Hepatocyte (in vitro differentiated cells): ENCODE measurements around the gene AMPD2. TPM values are rescaled to one million over a fixed set of nuclear protein-coding genes. Genes with fewer than 3 reads are reported as not detected.
A peak's percentile ranks its signal among the peaks of the same experiment; 100 is the strongest.
"Not testable (repeated sequence)": the region's sequence is repeated elsewhere in the genome, so short reads cannot be mapped to it uniquely, and the experiment has no call there.

Experiments
- DNase-seq: peaks from one replicate; pipeline ENCODE4 v3.0.0-alpha.2; 2016; ENCODE audit warnings: low spot score
- H2AFZ ChIP-seq: fragments of 200-600 bp; sonication (generic); 2 replicates; pipeline ENCODE4 v1.6.0; 2016; ENCODE audit warnings: antibody characterized with exemption, mild to moderate bottlenecking
- H3K27ac ChIP-seq: fragments of 200-600 bp; sonication (generic); 2 replicates; pipeline ENCODE4 v1.5.1; 2016; ENCODE audit warnings: mild to moderate bottlenecking
- H3K27me3 ChIP-seq: fragments of 200-600 bp; sonication (generic); 2 replicates; pipeline ENCODE4 v1.6.1; 2016
- H3K36me3 ChIP-seq: fragments of 200-600 bp; sonication (generic); replicated peaks from 2 replicates; pipeline ENCODE4 v1.5.1; 2016; ENCODE audit warnings: low read depth; ENCODE audit not compliant: insufficient read depth
- H3K4me1 ChIP-seq: fragments of 200-600 bp; sonication (generic); 2 replicates; pipeline ENCODE4 v1.5.1; 2016; ENCODE audit warnings: mild to moderate bottlenecking, moderate library complexity; ENCODE audit not compliant: insufficient read depth
- H3K4me2 ChIP-seq: fragments of 200-600 bp; sonication (generic); 2 replicates; pipeline ENCODE4 v1.6.0; 2016
- H3K4me3 ChIP-seq: fragments of 200-600 bp; sonication (generic); 2 replicates; pipeline ENCODE4 v1.5.1; 2016; ENCODE audit warnings: mild to moderate bottlenecking
- H3K79me2 ChIP-seq: fragments of 200-600 bp; sonication (generic); 2 replicates; pipeline ENCODE4 v1.6.0; 2017; ENCODE audit warnings: mild to moderate bottlenecking
- H3K9me2 ChIP-seq: fragments of 200-600 bp; sonication (generic); replicated peaks from 2 replicates; pipeline ENCODE4 v1.6.0; 2017; ENCODE audit warnings: mild to moderate bottlenecking; ENCODE audit not compliant: insufficient read depth
- H3K9me3 ChIP-seq: fragments of 200-600 bp; sonication (generic); 2 replicates; pipeline ENCODE4 v1.5.1; 2016; ENCODE audit warnings: low read depth, mild to moderate bottlenecking
- H4K20me1 ChIP-seq: fragments of 200-600 bp; sonication (generic); 2 replicates; pipeline ENCODE4 v1.6.0; 2016; ENCODE audit warnings: mild to moderate bottlenecking; ENCODE audit not compliant: insufficient read depth, poor library complexity, severe bottlenecking
- EZH2 ChIP-seq: fragments of 200-600 bp; sonication (generic); IDR thresholded peaks from 2 replicates; pipeline ENCODE4 v1.6.1; 2016; ENCODE audit warnings: antibody characterized with exemption, mild to moderate bottlenecking, borderline replicate concordance
- EZH2phosphoT487 ChIP-seq: fragments of 200-600 bp; sonication (generic); IDR thresholded peaks from one replicate; pipeline ENCODE4 v1.6.1; 2018; ENCODE audit warnings: antibody characterized with exemption, mild to moderate bottlenecking, low read depth, moderate library complexity; ENCODE audit not compliant: unreplicated experiment, severe bottlenecking
- WGBS: methylation state at CpG from one replicate; pipeline ENCODE4 v1.1.6; 2016; ENCODE audit warnings: low lambda C conversion rate; ENCODE audit errors: missing lambda C conversion rate; 5-methylcytosine and 5-hydroxymethylcytosine counted together
- microRNA counts: library from miRNA; unstranded; fragments of <30 nt; microRNA quantifications from one replicate; lab custom pipeline; 2017
- polyA plus RNA-seq: library from polyadenylated mRNA; unstranded; fragments of >200 nt; fragmentation: Nextera tagmentation; extraction: Ambion mirVana; gene quantifications from 2 replicates; pipeline ENCODE4 v1.2.1, GENCODE V29; 2016
- small RNA-seq: library from RNA; depleted of rRNA; stranded (forward); fragments of <200 nt; gene quantifications from one replicate; pipeline ENCODE3, GENCODE V24; 2014
- total RNA-seq: library from RNA; depleted of rRNA; stranded (reverse); fragments of >200 nt; gene quantifications from 2 replicates; pipeline ENCODE4 v1.2.3, GENCODE V29; 2014
- TF ChIP-seq, protein P1 (sequence below): fragments of 200-600 bp; sonication (generic); IDR thresholded peaks from 2 replicates; pipeline ENCODE4 v1.5.1; 2016; ENCODE audit warnings: antibody characterized with exemption, mild to moderate bottlenecking; ENCODE audit not compliant: poor library complexity

AMPD2 gene
- total and polyA plus RNA-seq, 2 experiments from 2014 or later = 80.9 to 81.9 TPM

DNA sequence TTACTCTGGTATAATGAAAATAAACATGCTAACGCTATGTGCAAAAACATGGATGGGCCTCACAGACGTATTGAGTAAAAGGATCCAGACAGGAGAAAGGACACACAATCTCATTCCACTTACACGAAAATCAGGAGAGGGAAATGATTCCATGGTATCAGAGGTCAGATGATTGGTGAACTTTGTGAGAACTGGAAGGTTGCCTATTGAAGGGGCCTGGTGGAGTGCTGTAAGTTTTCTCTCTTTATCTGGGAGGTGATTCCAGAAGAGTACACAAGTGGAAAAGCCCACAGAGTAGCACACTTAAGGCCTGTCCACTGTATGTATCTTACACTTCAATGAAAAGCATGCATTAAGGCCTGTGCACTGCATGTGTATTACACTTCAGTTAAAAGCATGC is 57.8 kb downstream of the AMPD2 start:
- no peaks in the 10 kb centered on the region for H3K4me1 ChIP-seq
- no peak overlapping the region for H3K4me2 ChIP-seq
- H4K20me1 ChIP-seq = no peaks in the 10 kb centered on the region
- H3K9me3 ChIP-seq = no peaks in the 10 kb centered on the region
- H3K27me3 ChIP-seq = no peaks in the 10 kb centered on the region
- H3K79me2 ChIP-seq = no peaks in the 10 kb centered on the region
- no peak overlapping the region for H3K4me3 ChIP-seq
- H3K9me2 ChIP-seq = no peaks in the 10 kb centered on the region
- H2AFZ ChIP-seq = no peak overlapping the region
- TF ChIP-seq EZH2 = no peak
- no peak for TF ChIP-seq EZH2phosphoT487
- TF ChIP-seq, protein P1, sequence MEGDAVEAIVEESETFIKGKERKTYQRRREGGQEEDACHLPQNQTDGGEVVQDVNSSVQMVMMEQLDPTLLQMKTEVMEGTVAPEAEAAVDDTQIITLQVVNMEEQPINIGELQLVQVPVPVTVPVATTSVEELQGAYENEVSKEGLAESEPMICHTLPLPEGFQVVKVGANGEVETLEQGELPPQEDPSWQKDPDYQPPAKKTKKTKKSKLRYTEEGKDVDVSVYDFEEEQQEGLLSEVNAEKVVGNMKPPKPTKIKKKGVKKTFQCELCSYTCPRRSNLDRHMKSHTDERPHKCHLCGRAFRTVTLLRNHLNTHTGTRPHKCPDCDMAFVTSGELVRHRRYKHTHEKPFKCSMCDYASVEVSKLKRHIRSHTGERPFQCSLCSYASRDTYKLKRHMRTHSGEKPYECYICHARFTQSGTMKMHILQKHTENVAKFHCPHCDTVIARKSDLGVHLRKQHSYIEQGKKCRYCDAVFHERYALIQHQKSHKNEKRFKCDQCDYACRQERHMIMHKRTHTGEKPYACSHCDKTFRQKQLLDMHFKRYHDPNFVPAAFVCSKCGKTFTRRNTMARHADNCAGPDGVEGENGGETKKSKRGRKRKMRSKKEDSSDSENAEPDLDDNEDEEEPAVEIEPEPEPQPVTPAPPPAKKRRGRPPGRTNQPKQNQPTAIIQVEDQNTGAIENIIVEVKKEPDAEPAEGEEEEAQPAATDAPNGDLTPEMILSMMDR = no peak
- 88% methylated on average over 3 of the region's 3 CpGs for WGBS
- H3K36me3 ChIP-seq = no peaks in the 10 kb centered on the region
- H3K27ac ChIP-seq = no peak overlapping the region
- no peak for DNase-seq

GRCh38 chr1:109678637-109679036 is 59.0 kb downstream of the AMPD2 start:
- H3K27me3 ChIP-seq, H3K27ac ChIP-seq, H3K79me2 ChIP-seq, H3K36me3 ChIP-seq, H3K4me2 ChIP-seq, H3K4me3 ChIP-seq, H4K20me1 ChIP-seq, DNase-seq, H3K9me2 ChIP-seq, H3K4me1 ChIP-seq, H2AFZ ChIP-seq, H3K9me3 ChIP-seq: not testable (repeated sequence)
- 90% methylated on average over 2 of the region's 2 CpGs for WGBS

MicroRNAs encoded within 50 kb of the gene (microRNA counts, 767-probe panel; counts per million panel counts)
- 7,674 counts per million, percentile 47 among the panel's probes with 10 or more counts for microRNA hsa-miR-197-3p (lab: Ali Mortazavi, UCI)

Small RNA genes lying within 50 kb of the gene (small RNA-seq; reads per million reads assigned to genes)
- gene RNU6V = not detected

Other genes starting within 250 kb of the AMPD2 start
- gene SORT1, start 221.9 kb upstream of the AMPD2 start, total RNA-seq = 59.3 and 66.3 TPM in 2 replicates
- 34.4 and 43.7 TPM in 2 replicates for gene SORT1, start 221.9 kb upstream of the AMPD2 start, polyA plus RNA-seq
- gene PSMA5, start 193.4 kb upstream of the AMPD2 start, total RNA-seq = 50.5 and 64.4 TPM in 2 replicates
- gene PSMA5, start 193.4 kb upstream of the AMPD2 start, polyA plus RNA-seq = 83.1 and 90.1 TPM in 2 replicates
- 2.0 and 2.1 TPM in 2 replicates for gene SYPL2, start 153.3 kb upstream of the AMPD2 start, total RNA-seq
- gene SYPL2, start 153.3 kb upstream of the AMPD2 start, polyA plus RNA-seq = 3.0 TPM in 2 replicates
- gene ATXN7L2, start 135.9 kb upstream of the AMPD2 start, total RNA-seq = 5.1 and 6.6 TPM in 2 replicates
- gene ATXN7L2, start 135.9 kb upstream of the AMPD2 start, polyA plus RNA-seq = 5.3 and 9.3 TPM in 2 replicates
- 6.0 and 6.5 TPM in 2 replicates for gene CYB561D1, start 125.7 kb upstream of the AMPD2 start, total RNA-seq
- gene CYB561D1, start 125.7 kb upstream of the AMPD2 start, polyA plus RNA-seq = 4.8 and 5.2 TPM in 2 replicates
- 4.1 and 4.4 TPM in 2 replicates for gene AMIGO1, start 110.1 kb upstream of the AMPD2 start, total RNA-seq
- 2.0 and 2.6 TPM in 2 replicates for gene AMIGO1, start 110.1 kb upstream of the AMPD2 start, polyA plus RNA-seq
- gene GPR61, start 80.0 kb upstream of the AMPD2 start, total RNA-seq = 0.50 TPM in 1 of 2 replicates, not detected in the other
- 0.88 and 1.1 TPM in 2 replicates for gene GPR61, start 80.0 kb upstream of the AMPD2 start, polyA plus RNA-seq
- gene GNAI3, start 71.2 kb upstream of the AMPD2 start, total RNA-seq = 10.9 and 11.5 TPM in 2 replicates
- 8.1 and 8.9 TPM in 2 replicates for gene GNAI3, start 71.2 kb upstream of the AMPD2 start, polyA plus RNA-seq
- 0.96 TPM in 1 of 2 replicates, not detected in the other for gene GNAT2, start 221 bp upstream of the AMPD2 start, total RNA-seq
- 0.18 and 0.19 TPM in 2 replicates for gene GNAT2, start 221 bp upstream of the AMPD2 start, polyA plus RNA-seq
- 64.5 and 99.9 TPM in 2 replicates for gene GSTM4, start 36.3 kb downstream of the AMPD2 start, total RNA-seq
- gene GSTM4, start 36.3 kb downstream of the AMPD2 start, polyA plus RNA-seq = 97.4 and 116 TPM in 2 replicates
- gene GSTM2, start 48.2 kb downstream of the AMPD2 start, total RNA-seq = 46.5 and 48.7 TPM in 2 replicates
- 91.4 and 106 TPM in 2 replicates for gene GSTM2, start 48.2 kb downstream of the AMPD2 start, polyA plus RNA-seq
- 19.9 and 21.1 TPM in 2 replicates for gene GSTM1, start 68.0 kb downstream of the AMPD2 start, total RNA-seq
- gene GSTM1, start 68.0 kb downstream of the AMPD2 start, polyA plus RNA-seq = 44.3 and 47.4 TPM in 2 replicates
- gene GSTM5, start 92.4 kb downstream of the AMPD2 start, total RNA-seq = 0.12 and 3.0 TPM in 2 replicates
- gene GSTM5, start 92.4 kb downstream of the AMPD2 start, polyA plus RNA-seq = 1.2 and 1.6 TPM in 2 replicates
- gene GSTM3, start 121.2 kb downstream of the AMPD2 start, total RNA-seq = 297 and 337 TPM in 2 replicates
- 905 and 962 TPM in 2 replicates for gene GSTM3, start 121.2 kb downstream of the AMPD2 start, polyA plus RNA-seq
- gene EPS8L3, start 144.1 kb downstream of the AMPD2 start, total RNA-seq = 40.2 and 48.1 TPM in 2 replicates
- 97.3 and 105 TPM in 2 replicates for gene EPS8L3, start 144.1 kb downstream of the AMPD2 start, polyA plus RNA-seq